Stomach smooth muscle (tissue), 2 donors: Measurements from ENCODE around the gene CNTNAP5.

ENCODE experiments used
- H3K27ac ChIP-seq: one replicate; pipeline ENCODE4 v1.7.0; 2013; ENCODE audit warnings: mild to moderate bottlenecking, low read length, inconsistent platforms
- H3K27me3 ChIP-seq, 2 donors: one replicate each; pipeline ENCODE4 v1.7.0; 2013; ENCODE audit warnings: low read length in 2 of 2; ENCODE audit not compliant: insufficient read depth in 2 of 2, control insufficient read depth in 1 of 2
- H3K36me3 ChIP-seq, 2 donors: one replicate each; pipeline ENCODE4 v1.7.0; 2013; ENCODE audit warnings: low read length in 2 of 2; ENCODE audit not compliant: control insufficient read depth in 2 of 2, insufficient read depth in 2 of 2
- H3K4me1 ChIP-seq: one replicate; pipeline ENCODE4 v1.7.0; 2013; ENCODE audit warnings: low read length; ENCODE audit not compliant: control insufficient read depth, insufficient read depth
- H3K4me3 ChIP-seq, 2 donors: one replicate each; pipeline ENCODE4 v1.7.0; 2013; ENCODE audit warnings: low read length in 2 of 2
- H3K9ac ChIP-seq, 2 donors: one replicate each; pipeline ENCODE4 v1.7.0; 2013; ENCODE audit warnings: low read length in 2 of 2, mild to moderate bottlenecking in 1 of 2
- H3K9me3 ChIP-seq, 2 donors: one replicate each; pipeline ENCODE4 v1.7.0; 2013; ENCODE audit warnings: low read length in 2 of 2; ENCODE audit not compliant: control insufficient read depth in 2 of 2
- donor health status: healthy.
- donor health status: Pancreatic carcinoma.

CNTNAP5 gene

GRCh38 chr2:124257120-124257519 lies 232.0 kb downstream of the CNTNAP5 start:
- Histone ChIP-seq H3K4me1 (peaks cover 2% of the 10 kb centered on the region), H3K27me3 (no peaks in the 10 kb centered on the region)

GRCh38 chr2:124258140-124258880 lies 233.2 kb downstream of the CNTNAP5 start:
- Histone ChIP-seq H3K4me1 (peaks cover 2% of the 10 kb centered on the region), H3K36me3 (no peaks in the 10 kb centered on the region), H3K4me3 (no peak overlapping the region), H3K27me3 (no peaks in the 10 kb centered on the region), H3K9me3 (no peaks in the 10 kb centered on the region), H3K9ac (no peak overlapping the region), H3K27ac (no peak overlapping the region)

More at GRCh38 chr2:124257120-124257519, 232.0 kb downstream of the CNTNAP5 start:
- H3K4me3 ChIP-seq = no peak overlapping the region
- no peak overlapping the region for H3K27ac ChIP-seq
- H3K9me3 ChIP-seq = no peaks in the 10 kb centered on the region
- H3K9ac ChIP-seq = no peak overlapping the region
- H3K36me3 ChIP-seq = no peaks in the 10 kb centered on the region

- no peaks in the 10 kb centered on the region for H3K9me3 ChIP-seq
- no peak overlapping the region for H3K4me3 ChIP-seq
- H3K27ac ChIP-seq = no peak overlapping the region
- no peak overlapping the region for H3K9ac ChIP-seq
- H3K27me3 ChIP-seq = no peaks in the 10 kb centered on the region
- H3K36me3 ChIP-seq = no peaks in the 10 kb centered on the region
- peaks cover 5% of the 10 kb centered on the region for H3K4me1 ChIP-seq
Measured at GRCh38 chr2:124261456-124261855, 236.4 kb downstream of the CNTNAP5 start.

- Histone ChIP-seq H3K4me3 (no peak overlapping the region), H3K27me3 (no peaks in the 10 kb centered on the region), H3K9ac (no peak overlapping the region), H3K36me3 (no peaks in the 10 kb centered on the region), H3K4me1 (peaks cover 5% of the 10 kb centered on the region), H3K27ac (no peak overlapping the region), H3K9me3 (no peaks in the 10 kb centered on the region)
Measured at GRCh38 chr2:124264551-124265091, 239.5 kb downstream of the CNTNAP5 start.

- no peaks in the 10 kb centered on the region for H3K36me3 ChIP-seq
- H3K27me3 ChIP-seq = no peaks in the 10 kb centered on the region
- no peak overlapping the region for H3K4me3 ChIP-seq
- H3K4me1 ChIP-seq = peaks cover 3% of the 10 kb centered on the region
- no peak overlapping the region for H3K9ac ChIP-seq
- H3K9me3 ChIP-seq = no peaks in the 10 kb centered on the region
- no peak overlapping the region for H3K27ac ChIP-seq
Measured at GRCh38 chr2:124267794-124268193, 242.7 kb downstream of the CNTNAP5 start.

GRCh38 chr2:124269348-124269747 lies 244.3 kb downstream of the CNTNAP5 start:
- H3K9ac ChIP-seq = no peak overlapping the region
- no peak overlapping the region for H3K4me3 ChIP-seq
- H3K27ac ChIP-seq = no peak overlapping the region
- peaks cover 3% of the 10 kb centered on the region for H3K4me1 ChIP-seq
- H3K9me3 ChIP-seq = no peaks in the 10 kb centered on the region
- H3K36me3 ChIP-seq = no peaks in the 10 kb centered on the region
- no peaks in the 10 kb centered on the region for H3K27me3 ChIP-seq

- Histone ChIP-seq H3K4me3 (no peak overlapping the region), H3K27ac (no peak overlapping the region), H3K9me3 (no peaks in the 10 kb centered on the region), H3K27me3 (no peaks in the 10 kb centered on the region), H3K36me3 (no peaks in the 10 kb centered on the region), H3K4me1 (no peaks in the 10 kb centered on the region), H3K9ac (no peak overlapping the region)
Measured at GRCh38 chr2:124272261-124272841, 247.3 kb downstream of the CNTNAP5 start.

- Histone ChIP-seq H3K27me3 (no peaks in the 10 kb centered on the region), H3K4me1 (no peaks in the 10 kb centered on the region), H3K9me3 (peaks cover 4% of the 10 kb centered on the region in 2 donors), H3K9ac (no peak overlapping the region), H3K36me3 (no peaks in the 10 kb centered on the region), H3K27ac (no peak overlapping the region), H3K4me3 (no peak overlapping the region)
Measured at GRCh38 chr2:124281541-124281940, 256.5 kb downstream of the CNTNAP5 start.

GRCh38 chr2:124283096-124283495 lies 258.0 kb downstream of the CNTNAP5 start:
- Histone ChIP-seq H3K27me3 (no peaks in the 10 kb centered on the region), H3K36me3 (no peaks in the 10 kb centered on the region), H3K4me1 (no peaks in the 10 kb centered on the region), H3K9me3 (peaks cover 4% of the 10 kb centered on the region in 2 donors), H3K27ac (no peak overlapping the region), H3K4me3 (peak overlapping the region in 1 of 2 donors; percentile 9), H3K9ac (no peak overlapping the region)

GRCh38 chr2:124286089-124286783 lies 261.1 kb downstream of the CNTNAP5 start:
- H3K36me3 ChIP-seq = no peaks in the 10 kb centered on the region
- no peak overlapping the region for H3K27ac ChIP-seq
- no peaks in the 10 kb centered on the region for H3K4me1 ChIP-seq

More at GRCh38 chr2:124286089-124286783, 261.1 kb downstream of the CNTNAP5 start:
- no peaks in the 10 kb centered on the region for H3K27me3 ChIP-seq
- no peak overlapping the region for H3K4me3 ChIP-seq
- peaks cover 4% of the 10 kb centered on the region in 2 donors for H3K9me3 ChIP-seq
- H3K9ac ChIP-seq = no peak overlapping the region
